Mesendoderm (in vitro differentiated cells): ENCODE results near the gene COA6.

ENCODE experiments used
- DNase-seq: peaks from one replicate; pipeline ENCODE4 v3.0.0; 2013
- H2AK5ac ChIP-seq: 2 replicates; pipeline ENCODE4 v1.6.1; 2013; ENCODE audit warnings: low read length, inconsistent platforms
- H2BK120ac ChIP-seq: 2 replicates; pipeline ENCODE4 v1.6.1; 2013; ENCODE audit warnings: low read depth, mild to moderate bottlenecking, low read length, moderate library complexity, mixed read lengths
- H2BK15ac ChIP-seq: replicated peaks from 2 replicates; pipeline ENCODE4 v1.6.1; 2013; ENCODE audit warnings: low read depth, mild to moderate bottlenecking, moderate library complexity
- H2BK5ac ChIP-seq: 2 replicates; pipeline ENCODE4 v1.6.1; 2013; ENCODE audit warnings: low read length, inconsistent platforms
- H3K18ac ChIP-seq: 2 replicates; pipeline ENCODE4 v1.6.1; 2013; ENCODE audit warnings: mild to moderate bottlenecking, low read length, mixed read lengths
- H3K23ac ChIP-seq: one replicate; pipeline ENCODE4 v1.6.1; 2013; ENCODE audit warnings: low read length
- H3K27ac ChIP-seq: 2 replicates; pipeline ENCODE4 v1.5.1; 2013; ENCODE audit warnings: low read depth, mild to moderate bottlenecking, inconsistent platforms, low read length, moderate library complexity
- H3K27me3 ChIP-seq: 2 replicates; pipeline ENCODE4 v1.6.1; 2013; ENCODE audit warnings: low read length, control low read depth, mild to moderate bottlenecking, inconsistent platforms; ENCODE audit not compliant: insufficient read depth, poor library complexity
- H3K36me3 ChIP-seq: 2 replicates; pipeline ENCODE4 v1.6.1; 2013; ENCODE audit warnings: low read length, inconsistent platforms; ENCODE audit not compliant: control insufficient read depth, insufficient read depth
- H3K4ac ChIP-seq: one replicate; pipeline ENCODE4 v1.6.1; 2013; ENCODE audit warnings: low read depth, mild to moderate bottlenecking, low read length, moderate library complexity
- H3K4me1 ChIP-seq: 2 replicates; pipeline ENCODE4 v1.6.1; 2013; ENCODE audit warnings: low read depth, low read length, inconsistent platforms; ENCODE audit not compliant: control insufficient read depth
- H3K4me2 ChIP-seq: 2 replicates; pipeline ENCODE4 v1.6.1; 2013; ENCODE audit warnings: low read length
- H3K4me3 ChIP-seq: 2 replicates; pipeline ENCODE4 v1.5.1; 2013; ENCODE audit warnings: mild to moderate bottlenecking, low read length
- H3K56ac ChIP-seq: one replicate; pipeline ENCODE4 v1.6.1; 2013; ENCODE audit warnings: low read length
- H3K79me1 ChIP-seq: 2 replicates; pipeline ENCODE4 v1.6.1; 2013; ENCODE audit warnings: low read length, inconsistent platforms
- H3K79me2 ChIP-seq: 2 replicates; pipeline ENCODE4 v1.6.1; 2013; ENCODE audit warnings: mild to moderate bottlenecking, low read length; ENCODE audit not compliant: control insufficient read depth, insufficient read depth
- H3K9ac ChIP-seq: 2 replicates; pipeline ENCODE4 v1.6.1; 2013; ENCODE audit warnings: low read length, inconsistent platforms
- H4K5ac ChIP-seq: one replicate; pipeline ENCODE4 v1.6.1; 2013; ENCODE audit warnings: low read length
- H4K8ac ChIP-seq: one replicate; pipeline ENCODE4 v1.6.1; 2013; ENCODE audit warnings: low read depth, mild to moderate bottlenecking, control low read depth, low read length, moderate library complexity
- WGBS: extraction: QIAGEN DNeasy Blood & Tissue Kit; methylation state at CpG from one replicate; pipeline ENCODE4 v1.1.7; 2013; ENCODE audit warnings: low lambda C conversion rate, missing lambda C conversion rate; ENCODE audit not compliant: insufficient coverage; ENCODE audit errors: extremely low coverage; 5-methylcytosine and 5-hydroxymethylcytosine counted together

COA6 gene

GRCh38 chr1:234413990-234414389 lies 40.7 kb downstream of the COA6 start:
- H3K79me1 ChIP-seq, result no peaks in the 10 kb centered on the region
- H3K4me2 ChIP-seq, result no peak overlapping the region
- no peak for DNase-seq
- WGBS, result no CpG with 5 or more reads among the region's 4 CpGs
- H3K23ac ChIP-seq, result no peak overlapping the region
- no peak overlapping the region for H3K18ac ChIP-seq
- no peak overlapping the region for H4K8ac ChIP-seq
- no peaks in the 10 kb centered on the region for H3K27me3 ChIP-seq
- no peak overlapping the region for H3K4ac ChIP-seq
- no peak overlapping the region for H4K5ac ChIP-seq
- H2BK15ac ChIP-seq, result no peak overlapping the region
- no peak overlapping the region for H3K4me3 ChIP-seq
- no peak overlapping the region for H3K9ac ChIP-seq
- no peaks in the 10 kb centered on the region for H3K4me1 ChIP-seq
- H3K36me3 ChIP-seq, result no peaks in the 10 kb centered on the region
- no peak overlapping the region for H2BK5ac ChIP-seq
- no peak overlapping the region for H2AK5ac ChIP-seq
- no peaks in the 10 kb centered on the region for H3K79me2 ChIP-seq
- H3K27ac ChIP-seq, result no peak overlapping the region
- no peak overlapping the region for H2BK120ac ChIP-seq
- no peak overlapping the region for H3K56ac ChIP-seq

- Histone ChIP-seq H2BK15ac (no peak overlapping the region), H3K18ac (no peak overlapping the region), H3K4ac (no peak overlapping the region), H4K8ac (no peak overlapping the region), H2BK5ac (no peak overlapping the region), H3K4me2 (no peak overlapping the region), H3K36me3 (peaks cover 2% of the 10 kb centered on the region), H3K4me3 (no peak overlapping the region), H3K4me1 (no peaks in the 10 kb centered on the region), H3K79me2 (no peaks in the 10 kb centered on the region), H3K79me1 (no peaks in the 10 kb centered on the region), H2BK120ac (no peak overlapping the region), H3K56ac (no peak overlapping the region), H3K9ac (no peak overlapping the region), H3K23ac (no peak overlapping the region), H3K27me3 (no peaks in the 10 kb centered on the region), H4K5ac (no peak overlapping the region), H3K27ac (no peak overlapping the region), H2AK5ac (no peak overlapping the region)
- DNase-seq, result no peak
- WGBS, result no CpG with 5 or more reads among the region's 8 CpGs
These were observed 54.8 kb downstream of the COA6 start for GRCh38 chr1:234427950-234428646.

DNA sequence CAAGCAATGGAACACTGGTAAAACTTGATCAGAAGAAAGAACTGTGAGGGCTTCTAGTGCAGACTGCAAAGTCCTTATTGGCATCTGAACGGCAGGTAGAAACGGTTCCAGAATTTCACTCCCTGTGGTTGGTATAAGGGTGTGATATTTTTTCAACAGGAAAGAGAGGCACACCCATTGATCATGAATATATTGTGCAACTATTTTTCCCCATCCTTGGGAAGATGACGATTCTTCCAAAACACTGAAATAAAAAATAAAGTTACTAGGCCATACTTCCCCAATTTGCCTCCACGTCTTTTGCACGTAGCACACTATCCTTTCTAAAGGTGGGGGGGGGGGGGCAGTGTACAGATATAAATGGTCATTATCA lies 56.2 kb downstream of the COA6 start:
- Histone ChIP-seq H2BK120ac (no peak overlapping the region), H3K4me3 (no peak overlapping the region), H3K79me2 (no peaks in the 10 kb centered on the region), H4K8ac (no peak overlapping the region), H2AK5ac (no peak overlapping the region), H3K27me3 (no peaks in the 10 kb centered on the region), H3K4me1 (no peaks in the 10 kb centered on the region), H4K5ac (no peak overlapping the region), H3K36me3 (peaks cover 2% of the 10 kb centered on the region), H3K4me2 (no peak overlapping the region), H3K56ac (no peak overlapping the region), H3K18ac (no peak overlapping the region), H3K23ac (no peak overlapping the region), H2BK15ac (no peak overlapping the region), H3K9ac (no peak overlapping the region), H3K4ac (no peak overlapping the region), H3K79me1 (no peaks in the 10 kb centered on the region), H3K27ac (no peak overlapping the region), H2BK5ac (no peak overlapping the region)
- WGBS, result no CpG with 5 or more reads among the region's 5 CpGs
- no peak for DNase-seq

DNA sequence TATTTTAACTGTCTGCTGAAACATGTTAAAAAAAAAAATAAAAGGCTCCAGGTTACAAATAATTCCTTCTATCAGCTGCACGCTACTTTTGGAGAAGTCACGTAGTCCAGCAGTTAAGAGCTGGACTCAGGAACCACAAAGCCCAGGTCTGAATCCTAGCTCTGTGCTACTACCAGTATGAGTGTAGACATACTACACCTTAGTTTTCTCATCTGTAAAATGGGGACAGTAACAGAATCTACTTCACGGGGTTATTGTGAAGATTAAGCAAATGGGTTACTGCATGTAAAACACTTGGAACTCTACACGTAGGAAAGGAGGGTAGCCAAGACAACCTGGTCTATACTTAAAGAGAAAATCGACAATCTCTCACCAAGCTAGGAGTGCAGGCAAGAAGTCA lies 57.4 kb downstream of the COA6 start:
- no peak overlapping the region for H2BK5ac ChIP-seq
- H3K79me1 ChIP-seq, result no peaks in the 10 kb centered on the region
- DNase-seq, result no peak
- no peak overlapping the region for H3K4ac ChIP-seq
- no peak overlapping the region for H3K23ac ChIP-seq
- no peak overlapping the region for H4K5ac ChIP-seq
- H3K27ac ChIP-seq, result no peak overlapping the region
- no peak overlapping the region for H2BK120ac ChIP-seq
- no peak overlapping the region for H3K4me2 ChIP-seq
- H3K56ac ChIP-seq, result no peak overlapping the region
- no peak overlapping the region for H3K4me3 ChIP-seq
- no peak overlapping the region for H2AK5ac ChIP-seq
- no peak overlapping the region for H4K8ac ChIP-seq
- WGBS, result no CpG with 5 or more reads among the region's 5 CpGs
- no peaks in the 10 kb centered on the region for H3K27me3 ChIP-seq
- no peak overlapping the region for H3K18ac ChIP-seq
- peaks cover 2% of the 10 kb centered on the region for H3K36me3 ChIP-seq
- no peak overlapping the region for H2BK15ac ChIP-seq
- no peaks in the 10 kb centered on the region for H3K79me2 ChIP-seq
- H3K9ac ChIP-seq, result no peak overlapping the region
- no peaks in the 10 kb centered on the region for H3K4me1 ChIP-seq

DNA sequence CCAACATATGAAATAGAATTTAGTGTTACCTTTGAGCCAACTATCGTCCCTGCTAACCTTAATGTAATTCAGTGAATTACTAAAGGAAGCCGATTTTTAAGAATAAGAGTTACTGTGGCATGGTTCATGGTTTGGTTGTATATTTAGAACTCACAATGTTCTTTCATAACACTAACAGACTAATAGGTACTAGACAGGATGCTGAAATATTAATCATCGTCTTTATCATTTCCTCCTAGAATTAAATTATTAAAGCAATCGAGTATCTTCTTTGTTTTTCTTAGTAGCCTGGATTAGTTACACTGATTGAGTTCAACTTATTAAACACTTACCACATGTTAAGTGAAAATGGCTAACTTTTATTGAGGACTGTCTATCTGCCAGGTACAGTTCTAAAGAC lies 58.0 kb downstream of the COA6 start:
- Histone ChIP-seq H3K4ac (no peak overlapping the region), H4K5ac (no peak overlapping the region), H2BK5ac (no peak overlapping the region), H3K36me3 (peaks cover 2% of the 10 kb centered on the region), H3K4me2 (no peak overlapping the region), H2BK120ac (no peak overlapping the region), H3K4me3 (no peak overlapping the region), H3K27ac (no peak overlapping the region), H3K23ac (no peak overlapping the region), H3K56ac (no peak overlapping the region), H3K79me1 (no peaks in the 10 kb centered on the region), H3K27me3 (no peaks in the 10 kb centered on the region), H3K9ac (no peak overlapping the region), H3K79me2 (no peaks in the 10 kb centered on the region), H3K4me1 (no peaks in the 10 kb centered on the region), H2AK5ac (no peak overlapping the region), H3K18ac (no peak overlapping the region), H2BK15ac (no peak overlapping the region), H4K8ac (no peak overlapping the region)
- no peak for DNase-seq
- WGBS, result no CpG with 5 or more reads among the region's 4 CpGs
